A673 (cell line): ENCODE data around the gene ST6GALNAC2. TPM values are rescaled to one million over a fixed set of nuclear protein-coding genes. Genes with fewer than 3 reads are reported as not detected.
"Not testable (repeated sequence)": the region's sequence is repeated elsewhere in the genome, so short reads cannot be mapped to it uniquely, and the experiment has no call there.

Experiments
- BruUV-seq: library from RNA; stranded (reverse); fragments of 400-500 nt; replicated peaks from 2 replicates; lab custom pipeline; 2021; lab: Mats Ljungman, UMichigan
- CTCF ChIA-PET: fragments of 300-600 bp; sonication (Branson Sonifier 250); formaldehyde crosslinking; loops from one replicate; lab custom pipeline; 2022; ENCODE audit warnings: antibody characterized with exemption; lab: Charles Lee
- POLR2A ChIA-PET: fragments of 300-600 bp; sonication (Branson Sonifier 250); formaldehyde crosslinking; loops from one replicate; lab custom pipeline; 2022; ENCODE audit warnings: antibody characterized with exemption; ENCODE audit not compliant: low non-redundant PET; lab: Charles Lee
- DNase-seq: peaks from one replicate; pipeline ENCODE4 v3.0.0-alpha.2; 2015; ENCODE audit warnings: low spot score
- H3K27ac ChIP-seq: fragments of 200-600 bp; sonication (generic); 2 replicates; pipeline ENCODE4 v1.5.1; 2016; ENCODE audit warnings: mixed run types, low read depth, mild to moderate bottlenecking, mixed read lengths, antibody characterized with exemption, low read length; ENCODE audit not compliant: poor library complexity, severe bottlenecking
- H3K27me3 ChIP-seq: fragments of 200-600 bp; sonication (generic); replicated peaks from 2 replicates; pipeline ENCODE4 v1.6.1; 2017; ENCODE audit warnings: mixed run types, low read depth, mild to moderate bottlenecking, mixed read lengths, antibody characterized with exemption, low read length; ENCODE audit not compliant: insufficient read depth, poor library complexity
- H3K36me3 ChIP-seq: fragments of 200-600 bp; sonication (generic); 2 replicates; pipeline ENCODE4 v1.6.1; 2016; ENCODE audit warnings: mixed run types, mild to moderate bottlenecking, mixed read lengths, antibody characterized with exemption, low read length; ENCODE audit not compliant: insufficient read depth, poor library complexity, severe bottlenecking
- H3K4me1 ChIP-seq: fragments of 200-600 bp; sonication (generic); 2 replicates; pipeline ENCODE4 v1.6.1; 2017; ENCODE audit warnings: mixed run types, mild to moderate bottlenecking, mixed read lengths, antibody characterized with exemption, low read length; ENCODE audit not compliant: insufficient read depth, poor library complexity, severe bottlenecking
- H3K4me3 ChIP-seq: fragments of 200-600 bp; sonication (generic); 2 replicates; pipeline ENCODE4 v1.5.1; 2016; ENCODE audit warnings: low read depth, mixed run types, mild to moderate bottlenecking, mixed read lengths, low read length; ENCODE audit not compliant: poor library complexity, severe bottlenecking
- H3K9me3 ChIP-seq: fragments of 200-600 bp; sonication (generic); 2 replicates; pipeline ENCODE4 v1.6.1; 2016; ENCODE audit warnings: mixed run types, low read depth, mild to moderate bottlenecking, mixed read lengths, antibody characterized with exemption, low read length; ENCODE audit not compliant: poor library complexity, severe bottlenecking
- CTCF ChIP-seq: fragments of 300-800, 200-600 bp; sonication (generic); conservative IDR thresholded peaks from 2 replicates; pipeline ENCODE4 v1.5.1; 2017; ENCODE audit warnings: low read depth, mild to moderate bottlenecking, antibody characterized with exemption, low read length, moderate library complexity, mixed read lengths
- EZH2 ChIP-seq: fragments of 200-600 bp; sonication (generic); IDR thresholded peaks from 2 replicates; pipeline ENCODE4 v1.6.1; 2017; ENCODE audit warnings: borderline replicate concordance, low read depth, mild to moderate bottlenecking, mixed read lengths, antibody characterized with exemption, low read length; ENCODE audit not compliant: poor library complexity, severe bottlenecking
- intact Hi-C: fragments of 100-400 bp; cut with micrococcal nuclease; formaldehyde crosslinking; loops from one replicate; pipeline ENCODE4 v1.10.0; 2022; ENCODE audit not compliant: unreplicated experiment
- total RNA-seq: library from RNA; stranded (reverse); gene quantifications from 2 replicates; pipeline ENCODE4 v1.2.3, GENCODE V29; 2021

Gene ST6GALNAC2
- total RNA-seq, 1 experiment from 2014 or later, result not detected

GRCh38 chr17:76617838-76618237, 32.2 kb upstream of the ST6GALNAC2 start:
- H3K9me3 ChIP-seq, result no peaks in the 10 kb centered on the region
- no peak for DNase-seq
- ChIA-PET POLR2A (interaction anchor here (0.7 kb wide), 1 partner anchor 26 kb away, joined by 5 read pairs; the partner anchor contains the start of gene ST6GALNAC1), CTCF (interaction anchor here (0.7 kb wide), 1 partner anchor 73 kb away, joined by 4 read pairs; no protein-coding TSS in a partner anchor)
- TF ChIP-seq EZH2 (no peak), CTCF (no peak)
- BruUV-seq, result no TSS peak
- intact Hi-C loops, result no loop called here
- no peak overlapping the region for H3K27ac ChIP-seq
- H3K27me3 ChIP-seq, result no peaks in the 10 kb centered on the region
- H3K4me3 ChIP-seq, result no peak overlapping the region
- no peaks in the 10 kb centered on the region for H3K36me3 ChIP-seq
- H3K4me1 ChIP-seq, result no peaks in the 10 kb centered on the region

GRCh38 chr17:76614912-76615617, 29.4 kb upstream of the ST6GALNAC2 start:
- Histone ChIP-seq H3K36me3 (no peaks in the 10 kb centered on the region), H3K9me3 (no peaks in the 10 kb centered on the region), H3K4me3 (no peak overlapping the region), H3K27ac (no peak overlapping the region), H3K27me3 (no peaks in the 10 kb centered on the region), H3K4me1 (no peaks in the 10 kb centered on the region)
- ChIA-PET CTCF (interaction anchor here (0.6 to 0.8 kb wide), 2 partner anchors 9 to 618 kb away, joined by 3 read pairs; no protein-coding TSS in a partner anchor), POLR2A (no interaction called here)
- intact Hi-C loops, result no loop called here
- no peak for TF ChIP-seq CTCF
- TF ChIP-seq EZH2, result no peak
- DNase-seq, result no peak
- no TSS peak for BruUV-seq

- CTCF ChIA-PET, result interaction anchor here (0.6 to 0.8 kb wide), 2 partner anchors 10 to 180 kb away, joined by 3 read pairs; no protein-coding TSS in a partner anchor
- intact Hi-C loops, BruUV-seq, POLR2A ChIA-PET, H3K9me3 ChIP-seq, H3K4me1 ChIP-seq, H3K27me3 ChIP-seq, DNase-seq, H3K36me3 ChIP-seq, H3K4me3 ChIP-seq, H3K27ac ChIP-seq: not testable (repeated sequence)
Observed at GRCh38 chr17:76614064-76614759, 28.6 kb upstream of the ST6GALNAC2 start.
